Right cardiac atrium (tissue), 5 donors: ENCODE measurements around the gene RPL35. TPM values are rescaled to one million over a fixed set of nuclear protein-coding genes. Genes with fewer than 3 reads are reported as not detected.

ENCODE experiments used
- ATAC-seq, 2 donors: fragments of 200-7000 bp; cut with Tn5 transposase; one replicate each; pipeline versions ENCODE4 v1.8.0 to v1.9.1; 2020; ENCODE audit warnings: moderate library complexity in 2 of 2, mild to moderate bottlenecking in 1 of 2
- DNase-seq, 3 donors: peaks; one replicate each; pipeline ENCODE4 v3.0.0-alpha.2; 2020
- H3K27ac ChIP-seq: one replicate; pipeline ENCODE4 v1.5.1; 2013; ENCODE audit warnings: mild to moderate bottlenecking, low read length, control low read depth, moderate library complexity
- H3K27me3 ChIP-seq: one replicate; pipeline ENCODE4 v1.6.1; 2013; ENCODE audit not compliant: control insufficient read depth, insufficient read depth
- H3K4me1 ChIP-seq: one replicate; pipeline ENCODE4 v1.6.1; 2013; ENCODE audit warnings: low read length; ENCODE audit not compliant: control insufficient read depth, insufficient read depth
- H3K4me3 ChIP-seq: one replicate; pipeline ENCODE4 v1.5.1; 2013; ENCODE audit warnings: low read length, control low read depth
- H3K9me3 ChIP-seq: one replicate; pipeline ENCODE4 v1.6.1; 2013; ENCODE audit warnings: low read length; ENCODE audit not compliant: control insufficient read depth
- WGBS: extraction: QIAGEN DNeasy Blood & Tissue Kit; methylation state at CpG from one replicate; pipeline ENCODE4 v1.1.7; 2013; 5-methylcytosine and 5-hydroxymethylcytosine counted together
- intact Hi-C, 4 donors: fragments of 100-400 bp; cut with DNase I; formaldehyde crosslinking; loops; one replicate each; pipeline versions ENCODE4 v1.11.0 to v1.14.0; 2022 to 2023
- polyA plus RNA-seq: library from polyadenylated mRNA; stranded (reverse); fragments of 200-250 nt; gene quantifications from one replicate; pipeline ENCODE4 v1.2.3, GENCODE V29; 2013
- total RNA-seq, 4 donors: library from RNA; stranded (reverse); fragmentation: NEBNext Ultra II Directional; extraction: Animal tissue kit (Norgen Biotek cat#: 25700); gene quantifications; one replicate each; pipeline ENCODE4 v1.2.1, GENCODE V29; 2021
- donor health status: healthy with polysubstance abuse.
- donor health status: DM: no; HTN: yes; CAD: no.
- donor health status: DM: no; HTN: no; CAD: no.
- donor health status: DM: no; HTN: yes; CAD: no; lungs with severe emphysema.
- donor health status: DM: yes; HTN: yes; CAD: no.

RPL35 gene
- total and polyA plus RNA-seq, 5 donors, result 696 to 2,205 (median 795) TPM

DNA sequence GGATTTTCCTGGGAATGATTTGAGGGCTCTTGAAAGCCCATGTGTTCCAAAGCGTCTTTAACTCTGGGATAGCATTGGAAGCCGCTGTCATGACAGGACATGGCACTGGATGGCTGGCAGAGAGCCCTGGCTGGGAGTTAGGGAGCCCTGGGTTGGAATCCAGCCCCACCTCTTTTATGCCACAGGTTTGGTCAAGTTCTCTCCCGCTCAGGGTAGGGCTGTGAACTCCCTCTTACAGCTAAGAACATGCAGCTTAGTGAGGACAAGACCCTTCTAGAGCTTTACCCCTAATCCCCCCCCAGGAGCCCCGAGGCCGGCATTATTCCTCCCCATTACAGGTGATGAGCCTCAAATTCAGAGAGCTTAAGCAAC, 47.6 kb downstream of the RPL35 start:
- ATAC-seq (no peak), DNase-seq (no peak)
- no peak overlapping the region for H3K4me3 ChIP-seq
- 84% methylated on average over 5 of the region's 5 CpGs for WGBS
- H3K4me1 ChIP-seq, result peaks cover 2% of the 10 kb centered on the region
- intact Hi-C loops, result no loop called here
- no peak overlapping the region for H3K27ac ChIP-seq
- no peaks in the 10 kb centered on the region for H3K27me3 ChIP-seq
- H3K9me3 ChIP-seq, result no peaks in the 10 kb centered on the region

DNA sequence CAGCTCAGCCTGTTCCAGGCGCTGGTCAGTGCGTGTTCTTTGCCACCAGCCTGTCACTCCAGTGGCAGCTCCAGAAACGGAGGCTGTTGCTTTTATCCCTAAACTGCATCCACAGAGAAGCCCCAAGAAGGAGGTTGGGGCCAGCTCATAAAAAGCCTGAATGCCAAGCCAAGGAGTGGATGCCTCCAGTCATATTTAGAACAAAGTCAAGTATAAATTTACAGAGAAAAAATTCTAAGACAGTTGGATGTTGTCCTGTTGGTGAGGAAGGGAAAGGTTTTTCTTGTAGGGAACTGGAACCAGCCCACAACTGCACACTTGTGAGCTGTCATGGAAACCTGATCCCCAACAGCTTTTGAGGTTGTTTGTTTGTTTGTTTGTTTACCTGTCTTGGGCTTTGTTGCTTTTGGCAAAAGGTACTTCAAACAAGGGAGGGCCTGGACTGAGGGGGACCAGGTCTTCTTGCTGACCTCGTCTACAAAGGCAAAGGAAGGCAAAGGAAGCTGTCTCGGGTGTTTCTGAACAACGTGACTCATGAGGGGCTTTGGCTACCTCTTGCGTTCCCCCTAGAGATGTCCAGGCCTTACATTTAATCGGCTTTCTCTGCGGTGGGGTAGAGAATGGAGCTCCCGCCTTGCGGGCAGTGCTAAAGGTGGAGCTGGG, 48.1 kb downstream of the RPL35 start:
- no peak for DNase-seq
- H3K27ac ChIP-seq, result no peak overlapping the region
- WGBS, result 80% methylated on average over 11 of the region's 11 CpGs

DNA sequence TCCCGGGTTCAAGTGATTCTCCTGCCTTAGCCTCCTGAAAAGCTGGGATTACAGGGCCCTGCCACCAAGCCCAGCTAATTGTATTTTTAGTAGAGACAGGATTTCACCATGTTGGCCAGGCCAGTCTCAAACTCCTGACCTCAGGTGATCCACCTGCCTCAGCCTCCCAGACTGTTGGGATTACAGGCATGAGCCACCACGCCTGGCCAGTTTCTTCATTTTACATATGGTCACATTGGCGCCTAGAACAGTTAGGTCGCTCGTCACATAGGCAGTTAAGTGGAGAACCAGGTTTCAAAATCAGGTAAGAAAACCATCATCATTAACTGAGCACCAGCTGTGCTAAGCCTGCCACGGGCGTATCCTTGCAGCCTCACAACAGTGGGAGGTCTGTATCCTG, 48.7 kb downstream of the RPL35 start:
- intact Hi-C loops, result no loop called here
- H3K9me3 ChIP-seq, result no peaks in the 10 kb centered on the region
- no peak for ATAC-seq
- H3K4me1 ChIP-seq, result no peaks in the 10 kb centered on the region
- no peak overlapping the region for H3K27ac ChIP-seq
- no peak for DNase-seq
- no peaks in the 10 kb centered on the region for H3K27me3 ChIP-seq
- H3K4me3 ChIP-seq, result no peak overlapping the region
- WGBS, result 88% methylated on average over 7 of the region's 7 CpGs

More for the DNA sequence above, 48.1 kb downstream of the RPL35 start:
- no peak for ATAC-seq
- Histone ChIP-seq H3K4me1 (no peaks in the 10 kb centered on the region), H3K9me3 (no peaks in the 10 kb centered on the region), H3K4me3 (no peak overlapping the region), H3K27me3 (no peaks in the 10 kb centered on the region)
- intact Hi-C loops, result no loop called here

DNA sequence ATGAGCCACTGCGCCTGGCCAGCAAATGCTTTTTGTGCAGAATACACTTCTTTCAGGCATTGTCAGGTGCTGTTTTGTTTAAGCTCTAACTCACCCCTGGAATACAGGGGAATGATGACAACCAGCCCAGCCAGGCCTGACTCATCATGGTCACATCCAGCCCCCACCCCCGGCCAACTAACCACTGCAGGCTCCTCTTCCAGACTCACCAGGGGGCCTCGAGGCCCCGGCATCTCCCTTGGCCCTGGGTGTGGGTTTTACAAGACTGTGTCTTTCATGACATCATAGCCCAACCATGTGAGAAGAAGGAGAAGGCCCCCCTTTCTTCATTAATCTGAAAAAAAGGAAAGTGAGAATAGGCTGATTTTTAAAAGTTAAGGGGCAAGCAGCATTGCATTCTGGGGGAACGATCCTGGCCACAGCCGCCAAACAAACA, 49.3 kb downstream of the RPL35 start:
- intact Hi-C loops, result no loop called here
- DNase-seq (peak in 2 of 3 donors; percentile 71 to 78), ATAC-seq (peak in 1 of 2 donors; percentile 72)
- Histone ChIP-seq H3K4me1 (no peaks in the 10 kb centered on the region), H3K27ac (peak overlapping the region; percentile 10), H3K4me3 (no peak overlapping the region), H3K9me3 (no peaks in the 10 kb centered on the region), H3K27me3 (no peaks in the 10 kb centered on the region)
- 54% methylated on average over 6 of the region's 6 CpGs for WGBS

DNA sequence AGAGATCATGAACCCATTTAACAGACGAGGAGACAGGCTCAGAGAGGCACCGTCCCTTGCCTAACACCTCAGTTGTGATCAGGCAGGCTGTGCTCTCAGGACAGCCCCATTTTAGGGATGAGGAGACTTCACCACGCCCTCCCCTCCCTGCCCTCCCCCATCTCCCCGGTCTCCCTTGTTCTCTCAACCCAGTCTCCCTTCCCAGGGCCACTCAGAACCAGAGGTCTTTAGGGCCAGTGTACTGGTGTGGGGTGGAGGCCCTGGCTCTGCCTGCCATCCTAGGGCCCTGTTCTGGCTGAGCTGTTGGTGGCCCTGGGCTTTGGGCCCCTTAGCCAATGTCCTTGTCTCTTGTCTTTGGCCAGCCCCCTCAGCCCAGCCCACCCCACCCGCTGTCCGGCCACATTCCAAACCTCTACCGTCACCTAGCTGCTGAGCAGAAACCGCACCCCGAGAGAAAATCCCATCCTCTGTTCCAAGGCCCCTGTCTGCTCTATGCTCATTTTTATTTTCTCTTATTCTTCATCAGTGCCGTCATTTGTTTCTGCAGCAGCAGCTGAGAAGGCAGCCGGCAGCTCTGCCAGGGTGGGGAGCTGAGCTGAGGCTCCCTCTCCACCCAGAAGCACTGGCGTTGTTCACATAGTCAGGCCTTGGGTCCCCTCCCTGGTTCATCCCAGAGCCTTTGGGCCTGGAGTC, 50.9 kb downstream of the RPL35 start:
- Histone ChIP-seq H3K27me3 (no peaks in the 10 kb centered on the region), H3K4me3 (no peak overlapping the region), H3K27ac (peak overlapping the region; percentile 46), H3K9me3 (no peaks in the 10 kb centered on the region), H3K4me1 (no peaks in the 10 kb centered on the region)
- intact Hi-C loops, result no loop called here
- ATAC-seq (peak; percentile 44 to 55), DNase-seq (peak in 1 of 3 donors; percentile 62)
- 51% methylated on average over 12 of the region's 12 CpGs for WGBS

DNA sequence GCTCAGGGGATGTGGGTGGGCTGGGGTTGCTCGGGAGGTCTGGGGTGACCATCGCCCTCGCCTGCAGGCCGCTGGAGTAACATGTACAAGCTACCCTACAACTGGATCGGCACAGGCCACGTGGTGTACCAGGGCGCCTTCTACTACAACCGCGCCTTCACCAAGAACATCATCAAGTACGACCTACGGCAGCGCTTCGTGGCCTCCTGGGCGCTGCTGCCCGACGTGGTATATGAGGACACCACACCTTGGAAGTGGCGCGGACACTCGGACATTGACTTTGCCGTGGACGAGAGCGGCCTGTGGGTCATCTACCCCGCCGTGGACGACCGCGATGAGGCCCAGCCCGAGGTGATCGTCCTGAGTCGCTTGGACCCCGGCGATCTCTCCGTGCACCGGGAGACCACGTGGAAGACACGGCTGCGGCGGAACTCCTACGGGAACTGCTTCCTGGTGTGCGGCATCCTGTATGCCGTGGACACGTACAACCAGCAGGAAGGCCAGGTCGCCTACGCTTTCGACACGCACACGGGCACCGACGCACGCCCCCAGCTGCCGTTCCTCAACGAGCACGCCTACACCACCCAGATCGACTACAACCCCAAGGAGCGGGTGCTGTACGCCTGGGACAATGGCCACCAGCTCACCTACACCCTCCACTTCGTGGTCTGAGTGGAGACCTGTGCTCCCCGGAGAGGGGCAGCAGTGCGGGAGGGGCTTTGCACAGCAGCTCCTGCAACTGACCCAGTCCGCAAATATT, 51.8 kb downstream of the RPL35 start:
- WGBS, result 94% methylated on average over 60 of the region's 60 CpGs
- intact Hi-C loops, result no loop called here
- H3K4me1 ChIP-seq, result no peaks in the 10 kb centered on the region
- no peaks in the 10 kb centered on the region for H3K9me3 ChIP-seq
- H3K27me3 ChIP-seq, result no peaks in the 10 kb centered on the region
- H3K4me3 ChIP-seq, result no peak overlapping the region
- peak in 1 of 3 donors; percentile 56 for DNase-seq
- no peak for ATAC-seq
- no peak overlapping the region for H3K27ac ChIP-seq

DNA sequence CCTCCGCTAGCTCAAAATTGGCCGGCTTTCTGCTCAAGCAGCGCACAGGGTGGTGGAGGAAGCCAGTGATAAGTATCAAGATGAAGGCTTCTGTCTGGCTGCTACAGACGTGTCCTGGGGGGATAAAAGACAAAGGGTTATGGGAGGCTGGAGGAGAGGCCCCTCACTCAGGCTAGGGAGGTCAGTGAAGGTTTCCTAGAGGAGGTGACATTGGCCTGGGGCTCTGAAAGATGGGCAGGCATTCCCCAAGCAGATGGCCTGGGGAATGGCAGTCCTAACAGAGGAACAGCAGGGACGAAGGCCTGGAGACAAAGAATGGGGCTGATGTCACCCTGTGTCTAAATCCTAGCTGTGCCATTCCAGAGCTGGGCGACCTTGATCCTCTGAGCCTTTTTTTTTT, 52.5 kb downstream of the RPL35 start:
- 84% methylated on average over 6 of the region's 6 CpGs for WGBS
- DNase-seq (no peak), ATAC-seq (no peak)
- intact Hi-C loops, result no loop called here
- Histone ChIP-seq H3K4me3 (no peak overlapping the region), H3K9me3 (no peaks in the 10 kb centered on the region), H3K27ac (no peak overlapping the region), H3K27me3 (no peaks in the 10 kb centered on the region), H3K4me1 (no peaks in the 10 kb centered on the region)

DNA sequence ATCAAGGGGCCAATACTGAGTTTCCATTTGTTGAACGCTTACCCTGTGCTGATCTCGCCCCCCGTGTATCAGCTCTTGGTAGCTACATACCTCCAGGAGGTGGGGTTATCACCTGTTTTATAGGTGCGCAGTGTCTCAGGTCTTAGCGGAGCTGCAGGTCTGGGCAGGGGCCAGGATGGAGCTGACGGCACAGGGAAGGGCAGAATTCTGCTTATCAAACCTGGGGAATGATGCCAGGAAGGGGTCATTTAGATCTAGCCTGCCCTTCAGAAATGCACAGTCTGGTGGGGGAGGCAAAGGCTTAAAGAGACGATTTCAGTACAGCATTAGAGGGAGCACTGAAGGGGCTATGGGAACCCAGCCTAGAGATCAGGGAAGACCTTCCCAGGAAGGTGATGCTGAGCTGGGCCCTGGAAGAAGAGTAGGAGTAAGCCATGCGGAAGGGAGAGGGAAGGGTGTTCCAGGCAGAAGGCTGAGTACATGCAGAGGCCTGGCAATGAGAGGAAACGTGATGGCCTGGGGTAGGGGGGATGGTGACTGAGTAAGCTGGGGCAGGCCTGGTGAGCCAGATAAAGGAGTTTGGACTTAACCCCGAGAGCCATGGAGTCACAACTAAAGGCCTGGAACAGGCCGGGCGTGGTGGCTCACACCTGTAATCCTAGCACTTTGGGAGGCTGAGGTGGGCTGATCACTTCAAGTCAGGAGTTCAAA, 53.4 kb downstream of the RPL35 start:
- ATAC-seq, result no peak
- intact Hi-C loops, result no loop called here
- DNase-seq, result no peak
- H3K4me1 ChIP-seq, result no peaks in the 10 kb centered on the region
- no peak overlapping the region for H3K27ac ChIP-seq
- 82% methylated on average over 12 of the region's 12 CpGs for WGBS
- H3K9me3 ChIP-seq, result no peaks in the 10 kb centered on the region
- H3K4me3 ChIP-seq, result no peak overlapping the region
- no peaks in the 10 kb centered on the region for H3K27me3 ChIP-seq

Other genes with a start within 250 kb of the RPL35 start
- 1 to 10 TPM in 1 of 4 donors, under 1 TPM in 3; 0.85 to 1.9 (median 0.93) TPM for gene NR6A1, start 90.6 kb downstream of the RPL35 start, total RNA-seq
- gene NR6A1, start 90.6 kb downstream of the RPL35 start, polyA plus RNA-seq, result 0.57 TPM
- 10 to 100 TPM; 27.4 to 34.4 (median 30.8) TPM for gene OLFML2A, start 84.8 kb downstream of the RPL35 start, total RNA-seq
- 15.1 TPM for gene OLFML2A, start 84.8 kb downstream of the RPL35 start, polyA plus RNA-seq
- gene WDR38, start 8.5 kb downstream of the RPL35 start, total RNA-seq, result not detected
- gene WDR38, start 8.5 kb downstream of the RPL35 start, polyA plus RNA-seq, result 0.09 TPM
- 10 to 100 TPM; 31.9 to 37.7 (median 34.9) TPM for gene ARPC5L, start 173 bp upstream of the RPL35 start, total RNA-seq
- gene ARPC5L, start 173 bp upstream of the RPL35 start, polyA plus RNA-seq, result 40.8 TPM
- gene GOLGA1, start 79.1 kb upstream of the RPL35 start, total RNA-seq, result 10 to 100 TPM; 17.9 to 20.0 (median 19.4) TPM
- 8.7 TPM for gene GOLGA1, start 79.1 kb upstream of the RPL35 start, polyA plus RNA-seq